GM19452 (cell line): ENCODE results near the gene RBM23.
A peak's percentile ranks its signal among the peaks of the same experiment; 100 is the strongest.

Source experiments
- ATAC-seq: cut with Tn5 transposase; IDR thresholded peaks from one replicate; pipeline ENCODE4 v1.9.1; 2021; ENCODE audit not compliant: unreplicated experiment

The RBM23 gene

DNA sequence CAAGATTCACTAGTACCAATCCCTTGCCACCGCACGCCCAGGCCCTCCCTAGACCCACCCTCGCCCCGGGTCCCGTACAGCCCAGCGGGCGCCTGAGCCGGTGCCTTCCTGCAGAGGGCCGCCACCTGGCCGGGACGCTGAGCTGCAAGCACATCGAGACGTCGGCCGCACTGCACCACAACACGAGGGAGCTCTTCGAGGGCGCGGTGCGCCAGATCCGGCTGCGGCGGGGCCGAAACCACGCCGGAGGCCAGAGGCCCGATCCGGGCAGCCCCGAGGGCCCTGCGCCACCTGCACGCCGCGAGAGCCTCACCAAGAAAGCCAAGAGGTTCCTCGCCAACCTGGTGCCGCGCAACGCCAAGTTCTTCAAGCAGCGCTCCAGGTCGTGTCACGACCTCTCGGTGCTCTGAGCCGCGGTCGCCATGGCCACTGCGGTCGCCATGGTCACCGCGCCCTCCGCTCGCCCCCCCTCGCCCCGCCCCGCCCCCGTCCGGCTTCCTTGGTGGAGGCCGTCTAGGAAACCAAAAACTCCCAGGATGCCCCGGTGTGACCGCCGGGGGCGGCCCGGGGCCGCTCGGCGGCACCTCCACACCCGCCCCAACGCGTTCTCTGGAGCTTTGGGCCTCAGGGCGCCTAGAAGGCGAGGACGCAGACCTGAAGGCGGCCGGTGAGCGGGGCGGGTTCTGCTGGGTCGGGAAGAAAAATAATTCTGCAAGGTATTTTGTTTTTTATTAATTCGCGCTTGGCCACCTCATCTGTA, 32.3 kb downstream of the RBM23 start:
- peak; percentile 47 for ATAC-seq

DNA sequence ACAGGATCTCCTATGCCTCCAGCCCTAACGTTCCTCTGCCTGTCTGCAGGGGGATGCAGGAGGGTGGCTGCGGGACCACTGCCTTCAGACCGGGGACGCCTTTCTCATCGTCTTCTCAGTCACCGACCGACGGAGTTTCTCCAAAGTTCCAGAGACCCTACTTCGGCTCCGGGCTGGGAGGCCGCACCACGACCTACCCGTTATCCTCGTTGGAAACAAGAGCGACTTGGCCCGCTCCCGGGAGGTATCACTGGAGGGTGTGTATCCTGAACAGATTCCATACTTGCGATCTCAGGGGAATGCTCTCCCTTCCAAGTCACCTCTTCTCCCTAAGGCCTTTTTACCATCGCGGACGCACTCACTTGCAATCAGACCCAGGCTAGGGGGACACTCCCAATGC, 33.0 kb downstream of the RBM23 start:
- no peak for ATAC-seq

DNA sequence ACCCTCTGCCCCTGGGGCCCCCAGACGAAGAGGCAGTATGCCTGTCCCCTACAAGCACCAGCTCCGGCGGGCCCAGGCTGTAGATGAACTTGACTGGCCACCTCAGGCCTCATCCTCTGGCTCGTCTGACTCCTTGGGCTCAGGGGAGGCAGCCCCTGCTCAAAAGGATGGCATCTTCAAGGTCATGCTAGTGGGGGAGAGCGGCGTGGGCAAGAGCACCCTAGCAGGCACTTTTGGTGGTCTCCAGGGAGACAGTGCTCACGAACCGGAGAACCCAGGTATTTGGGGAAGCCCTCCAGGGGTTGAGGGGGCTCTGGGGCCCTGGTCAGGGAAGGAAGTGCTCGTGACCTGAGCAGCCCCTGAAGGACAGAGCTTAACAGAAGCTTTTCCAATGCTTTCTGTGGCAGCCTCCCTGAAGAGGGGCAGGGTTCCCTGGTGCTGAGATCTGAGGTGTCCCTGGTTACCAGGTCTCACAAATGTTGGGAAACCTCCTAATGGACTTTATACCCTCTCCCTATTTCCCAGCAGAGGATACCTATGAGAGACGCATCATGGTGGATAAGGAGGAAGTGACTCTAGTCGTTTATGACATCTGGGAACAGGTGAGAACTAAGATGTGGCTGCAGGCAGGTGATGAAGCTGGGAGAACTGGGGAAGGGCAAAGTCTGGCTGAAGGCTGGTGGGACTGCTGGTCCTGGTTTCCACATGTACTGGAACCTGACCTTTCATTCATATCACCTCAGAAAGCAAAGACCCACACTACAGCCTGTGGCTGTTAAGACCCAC, 34.0 kb downstream of the RBM23 start:
- ATAC-seq, result no peak

DNA sequence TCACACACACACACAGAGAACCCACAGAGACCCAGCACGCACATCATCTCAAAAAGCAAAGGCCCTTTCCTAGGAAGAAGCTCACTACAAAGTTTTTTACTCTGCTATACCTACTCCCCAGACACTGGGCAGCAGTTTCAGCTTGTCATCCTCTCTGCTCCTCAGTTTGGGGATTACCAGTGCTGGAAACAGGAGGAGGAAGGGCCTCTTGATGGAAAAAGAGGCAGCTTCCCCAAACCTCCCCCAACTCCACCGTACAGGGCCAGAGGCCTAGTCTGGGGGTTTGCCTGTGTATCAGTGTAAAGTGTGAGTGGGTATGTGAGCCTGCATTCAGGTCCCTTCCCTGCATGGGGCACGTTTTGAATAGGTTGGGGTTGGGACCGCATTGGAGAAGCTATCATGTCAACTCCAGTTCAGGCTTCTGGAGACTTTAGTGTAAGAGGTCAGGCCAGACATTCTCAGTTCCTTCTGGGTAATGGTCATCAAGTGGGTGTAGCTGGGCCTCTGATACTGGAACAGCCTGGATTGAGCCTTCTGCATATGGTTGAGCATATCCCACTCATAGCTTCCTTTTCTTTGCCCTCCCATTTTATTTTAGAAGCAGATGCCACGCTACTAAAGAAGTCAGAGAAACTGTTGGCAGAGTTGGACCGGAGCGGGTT, 34.7 kb downstream of the RBM23 start:
- no peak for ATAC-seq

DNA sequence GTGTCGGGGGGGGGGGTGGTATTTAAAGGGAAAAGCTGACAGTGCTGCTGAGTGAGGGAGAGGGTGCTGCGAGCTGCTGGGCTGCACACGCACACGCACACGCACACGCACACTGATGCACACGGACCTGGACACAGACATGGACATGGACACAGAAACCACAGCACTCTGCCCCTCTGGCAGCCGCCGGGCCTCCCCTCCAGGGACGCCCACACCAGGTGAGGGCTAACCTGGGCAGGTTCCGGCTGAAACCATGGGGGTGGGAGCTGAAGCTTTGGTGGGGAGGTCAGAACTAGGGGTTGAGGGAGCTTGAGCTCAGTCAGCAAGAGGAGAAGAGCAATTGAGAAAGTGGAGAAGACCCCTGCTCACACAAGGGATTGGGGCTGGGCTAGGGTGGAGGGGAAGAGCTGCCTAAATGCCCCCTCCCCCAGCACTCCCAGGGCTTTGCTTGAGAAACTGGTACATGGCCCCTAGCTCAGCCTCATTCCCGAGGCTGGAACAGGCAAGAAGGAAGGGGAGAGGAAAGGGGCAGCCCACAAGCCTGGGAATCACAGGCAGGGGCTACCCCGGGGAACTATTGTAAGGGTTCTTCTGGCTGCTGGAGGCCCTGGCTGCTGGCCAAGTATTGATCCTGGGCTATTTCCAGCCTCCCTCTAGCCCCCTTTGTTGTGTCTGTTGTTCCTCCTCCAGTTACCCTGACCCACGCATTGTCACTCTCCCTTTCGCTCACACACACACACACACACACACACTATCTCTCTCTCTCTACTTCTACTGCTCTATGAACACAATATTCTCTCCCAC, 35.6 kb downstream of the RBM23 start, which contains the start of gene REM2:
REM2 (plus strand) TSS at position 50 of the 804 bp plus-strand sequence; CDS start at position 116, 66 bp downstream.
- ATAC-seq, result no peak

DNA sequence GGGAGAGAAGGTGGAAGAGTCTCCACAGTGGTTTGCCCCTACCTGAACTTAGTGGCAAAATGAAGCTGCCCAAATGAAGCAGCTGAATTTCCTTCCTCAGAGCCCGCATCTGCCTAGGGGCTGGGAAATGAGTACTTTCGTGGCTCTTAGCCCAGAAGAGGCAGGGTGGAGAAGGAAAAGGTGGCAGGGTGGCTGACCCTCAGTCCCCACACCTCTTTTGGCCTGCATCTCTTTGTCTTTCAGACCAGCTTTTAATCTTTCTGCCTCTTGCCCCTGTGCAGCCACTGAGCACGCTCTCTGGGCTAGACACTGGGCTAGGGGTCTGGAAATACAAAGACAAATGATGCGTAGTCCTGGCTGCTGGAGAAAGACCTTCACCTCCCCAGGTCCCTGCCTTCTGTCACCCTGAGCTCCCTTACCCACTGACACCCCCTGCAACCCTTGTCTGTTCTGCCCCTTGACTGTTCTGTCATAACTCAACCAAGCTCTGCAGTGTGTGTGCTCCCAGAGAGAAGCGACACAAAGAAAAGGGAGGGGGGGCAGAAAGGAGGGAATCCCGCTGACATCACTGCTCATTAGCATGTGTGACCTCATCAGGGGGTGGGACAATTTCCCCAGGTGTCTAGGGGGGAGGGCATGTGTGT, 36.3 kb downstream of the RBM23 start:
- ATAC-seq, result no peak

DNA sequence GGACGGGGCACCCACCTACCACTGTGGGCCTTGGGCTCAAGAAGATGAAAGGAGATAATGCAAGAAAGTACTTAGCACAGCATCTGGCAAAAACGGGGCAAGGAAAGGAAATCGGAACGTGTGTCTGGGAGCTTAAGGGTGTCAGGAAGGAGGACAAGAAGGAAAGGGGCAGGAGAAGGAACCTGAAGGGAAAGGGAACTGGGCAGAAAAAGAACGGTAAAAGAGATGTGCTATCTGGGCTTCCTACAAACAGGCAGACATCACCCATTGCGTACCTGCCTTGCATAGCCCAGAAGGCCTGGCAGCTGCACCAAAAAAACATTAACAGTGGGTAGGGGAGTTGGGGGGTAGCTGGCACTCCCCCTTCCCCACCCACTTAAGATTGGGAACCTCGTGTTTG, 36.9 kb downstream of the RBM23 start:
- ATAC-seq, result no peak

DNA sequence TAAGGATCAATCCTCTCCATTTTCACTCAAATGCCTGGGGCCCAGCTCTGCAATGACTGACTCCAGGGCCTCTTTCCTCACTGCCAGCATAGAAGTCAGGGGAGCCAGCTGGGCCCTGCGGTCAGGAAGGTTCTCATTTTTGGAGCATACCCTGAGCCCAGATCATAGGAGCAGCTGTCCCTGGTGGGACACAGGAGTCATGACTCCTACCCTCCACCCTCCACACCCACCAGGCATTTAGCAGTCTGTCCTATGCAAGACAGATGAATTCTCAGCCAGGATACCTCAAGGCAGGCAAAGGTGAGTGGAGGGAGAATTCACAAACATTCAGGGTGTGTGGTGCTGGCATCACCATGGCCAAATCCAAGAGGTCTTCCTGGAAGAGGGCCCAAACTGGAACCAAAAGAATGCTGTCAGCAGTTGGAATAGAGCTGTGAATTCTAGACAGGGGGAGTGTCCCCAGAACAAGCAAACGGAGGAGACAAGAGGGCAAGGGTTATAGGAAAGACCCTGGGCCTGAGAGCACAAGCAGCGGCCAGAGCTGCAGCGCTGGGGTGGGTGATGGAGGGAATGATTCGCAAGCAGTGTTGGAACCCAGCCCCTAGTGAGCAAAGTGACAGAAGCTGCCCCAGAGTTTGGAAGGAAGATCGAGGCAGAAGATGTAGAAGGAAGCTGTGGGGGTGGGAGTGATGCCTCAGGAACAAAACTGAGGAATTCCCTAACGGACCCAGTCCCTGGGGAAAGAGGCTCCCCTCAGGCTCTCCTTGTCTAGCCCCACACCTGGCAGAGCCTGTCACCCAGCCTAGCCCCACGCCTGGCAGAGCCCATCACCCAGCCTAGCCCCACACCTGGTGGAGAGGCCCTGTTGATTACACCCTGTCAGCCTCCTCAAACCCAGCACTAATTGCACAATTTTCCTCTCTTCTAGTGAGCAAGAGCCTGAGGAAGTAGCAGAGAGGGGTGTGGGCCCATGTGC, 40.4 kb downstream of the RBM23 start:
- no peak for ATAC-seq

DNA sequence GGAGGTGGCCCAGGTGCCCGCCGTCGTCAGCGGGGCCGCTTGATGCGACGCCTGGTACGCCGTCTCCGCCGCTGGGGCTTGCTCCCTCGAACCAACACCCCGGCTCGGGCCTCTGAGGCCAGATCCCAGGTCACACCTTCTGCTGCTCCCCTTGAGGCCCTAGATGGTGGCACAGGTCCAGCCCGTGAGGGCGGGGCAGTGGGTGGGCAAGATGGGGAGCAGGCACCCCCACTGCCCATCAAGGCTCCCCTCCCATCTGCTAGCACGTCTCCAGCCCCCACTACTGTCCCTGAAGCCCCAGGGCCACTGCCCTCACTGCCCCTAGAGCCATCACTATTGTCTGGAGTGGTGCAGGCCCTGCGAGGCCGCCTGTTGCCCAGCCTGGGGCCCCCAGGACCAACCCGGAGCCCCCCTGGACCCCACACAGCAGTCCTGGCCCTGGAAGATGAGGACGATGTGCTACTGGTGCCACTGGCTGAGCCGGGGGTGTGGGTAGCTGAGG, 41.9 kb downstream of the RBM23 start:
- no peak for ATAC-seq

DNA sequence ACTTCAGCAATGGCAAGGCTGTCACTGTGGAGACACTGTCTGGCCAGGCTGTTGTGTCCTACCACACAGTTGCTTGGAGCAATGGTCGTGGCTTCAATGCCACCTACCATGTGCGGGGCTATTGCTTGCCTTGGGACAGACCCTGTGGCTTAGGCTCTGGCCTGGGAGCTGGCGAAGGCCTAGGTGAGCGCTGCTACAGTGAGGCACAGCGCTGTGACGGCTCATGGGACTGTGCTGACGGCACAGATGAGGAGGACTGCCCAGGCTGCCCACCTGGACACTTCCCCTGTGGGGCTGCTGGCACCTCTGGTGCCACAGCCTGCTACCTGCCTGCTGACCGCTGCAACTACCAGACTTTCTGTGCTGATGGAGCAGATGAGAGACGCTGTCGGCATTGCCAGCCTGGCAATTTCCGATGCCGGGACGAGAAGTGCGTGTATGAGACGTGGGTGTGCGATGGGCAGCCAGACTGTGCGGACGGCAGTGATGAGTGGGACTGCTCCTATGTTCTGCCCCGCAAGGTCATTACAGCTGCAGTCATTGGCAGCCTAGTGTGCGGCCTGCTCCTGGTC, 43.1 kb downstream of the RBM23 start:
- ATAC-seq, result no peak

DNA sequence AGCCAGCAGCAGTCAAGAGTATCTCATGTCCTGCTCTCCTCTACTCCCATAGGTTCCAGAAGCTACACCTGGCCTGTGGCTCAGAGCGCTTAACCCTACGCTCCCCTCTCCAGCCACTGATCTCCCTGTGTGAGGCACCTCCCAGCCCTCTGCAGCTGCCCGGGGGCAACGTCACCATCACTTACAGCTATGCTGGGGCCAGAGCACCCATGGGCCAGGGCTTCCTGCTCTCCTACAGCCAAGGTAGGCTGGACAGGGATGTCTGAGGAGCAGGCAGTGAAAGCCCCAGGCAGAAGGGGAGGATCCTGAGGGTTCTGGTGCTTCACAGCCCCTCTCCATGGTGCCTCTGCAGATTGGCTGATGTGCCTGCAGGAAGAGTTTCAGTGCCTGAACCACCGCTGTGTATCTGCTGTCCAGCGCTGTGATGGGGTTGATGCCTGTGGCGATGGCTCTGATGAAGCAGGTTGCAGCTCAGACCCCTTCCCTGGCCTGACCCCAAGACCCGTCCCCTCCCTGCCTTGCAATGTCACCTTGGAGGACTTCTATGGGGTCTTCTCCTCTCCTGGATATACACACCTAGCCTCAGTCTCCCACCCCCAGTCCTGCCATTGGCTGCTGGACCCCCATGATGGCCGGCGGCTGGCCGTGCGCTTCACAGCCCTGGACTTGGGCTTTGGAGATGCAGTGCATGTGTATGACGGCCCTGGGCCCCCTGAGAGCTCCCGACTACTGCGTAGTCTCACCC, 43.8 kb downstream of the RBM23 start:
- ATAC-seq, result no peak

DNA sequence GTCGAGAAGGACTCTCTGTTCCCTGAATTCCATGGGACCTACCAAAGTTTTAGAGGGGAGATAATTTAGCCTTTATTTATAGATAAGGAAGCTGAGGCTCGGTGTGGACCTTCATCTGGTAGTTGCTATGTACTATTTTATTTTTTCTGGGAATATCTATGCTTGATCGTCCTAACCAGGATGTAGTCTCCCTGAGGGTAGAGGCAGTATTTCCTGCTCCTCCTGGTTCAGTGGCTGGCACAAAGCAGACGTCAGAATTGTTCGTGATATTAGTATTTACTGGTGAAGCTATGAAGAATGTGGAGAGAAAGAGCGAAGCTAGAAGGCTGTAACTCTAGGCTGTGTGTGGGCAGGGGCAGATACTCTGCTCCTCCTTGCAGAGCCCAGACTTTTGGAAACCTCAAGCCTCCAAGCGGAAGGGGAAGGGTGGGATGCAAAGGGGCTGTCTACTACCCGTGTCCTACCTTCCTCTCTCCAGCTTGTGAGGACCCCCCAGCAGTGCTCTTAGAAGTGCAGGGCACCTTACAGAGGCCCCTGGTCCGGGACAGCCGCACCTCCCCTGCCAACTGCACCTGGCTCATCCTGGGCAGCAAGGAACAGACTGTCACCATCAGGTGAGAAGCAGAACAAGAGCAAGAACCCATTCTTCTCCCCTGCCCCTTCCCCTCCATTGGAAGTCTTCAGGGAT, 46.0 kb downstream of the RBM23 start:
- no peak for ATAC-seq

DNA sequence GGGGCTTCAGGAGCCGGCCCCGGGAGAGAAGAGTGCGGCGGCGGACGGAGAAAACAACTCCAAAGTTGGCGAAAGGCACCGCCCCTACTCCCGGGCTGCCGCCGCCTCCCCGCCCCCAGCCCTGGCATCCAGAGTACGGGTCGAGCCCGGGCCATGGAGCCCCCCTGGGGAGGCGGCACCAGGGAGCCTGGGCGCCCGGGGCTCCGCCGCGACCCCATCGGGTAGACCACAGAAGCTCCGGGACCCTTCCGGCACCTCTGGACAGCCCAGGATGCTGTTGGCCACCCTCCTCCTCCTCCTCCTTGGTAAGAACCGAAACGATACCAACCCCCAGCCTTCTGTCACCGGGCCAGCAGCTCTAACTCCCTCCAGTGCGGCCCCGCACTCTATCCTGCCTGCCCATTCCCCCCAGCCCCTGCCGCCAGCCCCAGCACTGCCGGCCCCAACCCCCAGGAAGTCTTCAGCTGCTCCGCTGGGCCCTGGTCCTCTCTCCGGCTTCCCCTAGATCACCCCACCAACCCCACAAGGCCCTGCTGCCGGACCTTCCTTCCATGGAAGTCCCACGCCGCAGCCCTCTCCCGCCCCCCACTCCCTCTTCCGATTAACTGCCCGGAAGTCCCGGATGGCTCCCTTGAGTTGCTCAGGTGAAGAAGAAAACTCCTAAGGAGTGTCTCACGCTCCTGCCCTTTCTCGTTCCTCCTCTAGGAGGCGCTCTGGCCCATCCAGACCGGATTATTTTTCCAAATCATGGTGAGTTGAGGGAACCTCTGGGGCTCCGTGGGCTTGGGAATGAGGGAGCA, 46.7 kb downstream of the RBM23 start:
- peak; percentile 24 for ATAC-seq

DNA sequence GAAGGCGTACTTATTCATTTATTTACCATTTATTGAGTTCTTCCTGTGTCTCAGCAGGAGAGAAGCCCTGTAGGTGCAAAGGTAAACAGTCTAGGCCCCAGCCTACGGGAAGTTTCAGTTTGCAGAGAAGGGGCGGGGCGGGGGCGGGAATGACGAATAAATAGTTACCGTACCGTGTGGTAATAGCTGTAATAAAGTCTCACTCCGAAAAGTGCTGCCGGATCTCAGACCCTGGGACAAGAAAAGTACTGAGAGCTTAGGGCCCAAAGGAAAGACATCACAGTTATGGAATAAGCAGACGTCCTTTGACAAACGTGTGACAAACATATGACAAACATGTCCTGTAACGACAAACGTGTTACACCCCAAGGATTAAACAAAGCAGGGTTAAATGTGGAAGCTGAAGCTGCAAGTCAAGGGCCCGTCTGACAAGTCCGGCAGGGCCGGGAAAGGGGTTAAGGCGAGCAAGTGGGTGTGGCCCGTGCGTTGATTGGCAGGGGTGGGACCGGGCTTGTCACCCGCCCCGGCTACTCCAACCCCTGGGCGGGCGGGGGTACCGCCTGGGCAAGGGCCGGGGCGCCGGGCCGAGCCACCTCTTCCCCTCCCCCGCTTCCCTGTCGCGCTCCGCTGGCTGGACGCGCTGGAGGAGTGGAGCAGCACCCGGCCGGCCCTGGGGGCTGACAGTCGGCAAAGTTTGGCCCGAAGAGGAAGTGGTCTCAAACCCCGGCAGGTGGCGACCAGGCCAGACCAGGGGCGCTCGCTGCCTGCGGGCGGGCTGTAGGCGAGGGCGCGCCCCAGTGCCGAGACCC, 47.5 kb downstream of the RBM23 start, which contains the start of gene LRP10:
LRP10 (plus strand) TSS at position 517 of the 809 bp plus-strand sequence. CDS start 564 bp downstream, outside the sequence.
- peak; percentile 73 for ATAC-seq

DNA sequence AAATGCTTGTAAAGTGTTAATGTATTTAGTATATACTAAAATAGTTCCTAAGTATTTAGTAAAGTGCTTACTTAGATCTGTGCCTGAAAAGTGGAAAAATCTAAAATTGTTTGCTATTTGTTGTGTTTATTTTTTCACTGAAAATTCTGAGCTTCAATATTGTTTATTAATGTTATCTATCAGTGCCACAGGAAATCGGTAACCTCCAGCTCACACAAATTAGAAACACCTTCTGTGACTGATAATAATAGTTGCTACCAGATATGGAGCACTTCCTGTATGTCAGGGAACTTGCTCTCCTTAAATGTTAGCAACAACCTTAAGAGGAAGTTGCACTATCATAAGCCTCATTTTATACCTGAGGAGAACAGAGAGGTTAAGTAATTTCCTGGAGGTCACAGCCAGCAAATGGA, 48.1 kb downstream of the RBM23 start:
- ATAC-seq, result peak; percentile 46

DNA sequence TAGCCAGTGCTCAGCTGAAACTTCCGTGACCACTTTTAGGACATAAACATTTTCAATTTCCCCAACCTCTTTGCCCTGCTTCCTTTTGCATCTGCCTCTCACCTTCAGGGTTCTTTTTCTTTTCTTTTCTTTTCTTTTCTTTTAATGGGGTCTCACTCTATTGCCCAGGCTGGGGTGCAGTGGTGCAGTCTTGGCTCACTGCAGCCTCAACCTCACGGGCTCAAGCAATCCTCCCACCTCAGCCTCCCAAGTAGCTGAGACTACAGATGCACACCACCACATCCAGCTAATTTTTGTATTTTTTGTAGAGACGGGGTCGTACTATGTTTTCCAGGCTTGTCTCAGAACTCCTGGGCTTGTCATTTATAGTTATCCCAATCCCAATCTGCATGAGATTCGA, 52.1 kb downstream of the RBM23 start:
- ATAC-seq, result no peak
